GM12801 (cell line): ENCODE results near the gene ACOT7.

Experiments
- CTCF ChIP-seq: IDR thresholded peaks from one replicate; pipeline ENCODE4 v1.5.1; 2011; ENCODE audit warnings: control low read depth; ENCODE audit not compliant: insufficient read length; ENCODE audit errors: extremely low read depth

ACOT7 gene

DNA sequence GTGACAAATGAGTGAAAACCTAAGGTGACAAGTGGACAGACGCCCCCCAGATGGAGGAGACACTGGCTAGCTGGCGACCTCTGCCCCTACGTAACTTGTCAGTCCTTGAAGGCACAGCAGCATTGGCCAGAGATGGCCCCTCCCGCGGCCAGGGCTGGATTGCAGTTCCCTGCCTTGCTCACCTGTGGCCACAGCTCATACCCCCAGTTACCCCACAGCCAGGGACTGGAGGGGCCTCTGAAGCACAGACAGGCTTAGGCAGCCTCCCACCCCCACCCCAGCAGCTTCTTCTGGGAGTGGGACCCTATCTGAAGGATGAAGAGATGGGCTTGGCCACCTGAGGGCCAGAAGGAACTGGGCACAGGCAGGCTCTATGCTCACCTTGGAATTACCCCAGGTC, 145.9 kb downstream of the ACOT7 start:
- TF ChIP-seq CTCF = no peak

DNA sequence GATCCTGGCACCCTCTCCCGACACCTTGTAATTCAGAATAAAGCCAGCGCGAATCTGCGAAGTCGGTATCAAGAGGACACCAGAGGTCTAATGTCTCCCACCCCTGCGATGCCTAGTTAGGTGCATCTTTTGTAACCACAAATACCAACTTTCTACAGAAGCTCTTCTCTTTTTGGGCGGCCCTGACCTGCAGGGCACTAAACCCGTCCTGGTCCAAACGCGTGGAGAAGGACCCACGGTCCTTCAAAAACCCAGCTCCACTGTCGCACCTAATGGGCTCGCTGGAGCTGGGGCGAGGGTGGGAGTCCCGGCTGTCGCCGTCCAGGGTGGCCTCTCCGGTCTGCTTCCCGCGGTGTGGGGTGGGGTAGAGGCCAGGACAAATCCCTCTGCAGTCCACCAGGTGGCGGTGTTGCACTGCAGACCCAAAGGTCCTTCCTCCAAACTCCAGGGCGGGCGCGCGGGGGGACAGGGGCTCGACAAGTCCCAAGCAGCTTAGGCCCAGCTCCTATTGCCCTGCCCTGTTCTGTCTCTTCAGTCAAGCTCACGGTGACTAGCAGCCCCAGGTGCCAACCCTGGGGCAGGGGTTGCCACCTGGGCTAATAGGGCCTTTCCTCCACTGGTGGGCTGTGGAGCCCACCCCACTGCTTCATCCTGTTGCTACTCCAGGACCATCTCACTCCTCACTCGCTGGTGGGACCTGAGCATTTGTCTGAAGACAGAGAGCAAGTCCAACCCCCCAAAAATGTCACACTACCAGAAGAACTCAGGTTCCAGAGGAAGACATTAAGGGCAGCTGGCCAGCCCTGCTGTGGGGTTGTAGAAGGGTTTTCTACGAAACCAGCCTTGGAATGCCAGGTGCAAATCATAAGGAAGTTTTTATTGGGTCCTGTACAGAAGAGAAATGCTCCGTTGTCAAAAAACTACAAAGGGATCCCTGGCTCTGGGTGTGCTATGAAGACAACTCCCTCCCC, 146.8 kb downstream of the ACOT7 start:
- TF ChIP-seq CTCF = no peak

DNA sequence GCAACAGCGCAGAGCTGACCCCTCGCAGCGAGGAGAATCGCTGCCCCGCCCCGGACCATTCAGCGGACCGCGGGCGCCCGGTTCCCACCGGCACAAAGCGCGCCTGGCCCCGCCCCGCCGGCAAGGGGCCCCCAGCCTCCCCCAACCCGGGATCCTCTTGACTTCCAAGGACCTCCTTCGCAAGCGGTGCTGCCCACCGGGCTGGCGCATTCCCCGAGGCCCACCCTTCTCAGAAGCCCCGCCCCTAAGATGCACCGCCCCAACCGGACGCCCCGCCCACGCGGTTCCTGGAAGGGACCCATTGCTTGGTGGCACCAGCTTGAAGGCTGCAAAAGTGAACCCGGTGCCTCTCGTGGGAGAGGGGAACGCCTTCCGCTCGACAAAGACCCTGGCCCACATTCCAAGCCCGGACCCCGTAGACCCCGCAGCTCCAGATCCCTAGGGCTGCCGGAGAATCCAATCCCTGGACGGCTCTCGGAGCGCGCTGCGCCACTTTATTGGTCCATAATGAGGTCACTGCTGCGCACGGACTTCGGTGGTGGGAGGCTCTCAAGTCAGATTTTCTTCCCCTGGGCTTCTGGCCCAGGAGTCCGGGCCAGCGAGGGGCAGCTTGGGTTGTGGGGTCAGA, 147.6 kb downstream of the ACOT7 start:
- TF ChIP-seq CTCF = no peak

GRCh38 chr1:6245086-6245868, 148.3 kb downstream of the ACOT7 start:
- no peak for TF ChIP-seq CTCF

GRCh38 chr1:6244401-6245049, 149.0 kb downstream of the ACOT7 start:
- no peak for TF ChIP-seq CTCF

GRCh38 chr1:6243993-6244392, 149.6 kb downstream of the ACOT7 start, which contains the start of gene HES3:
Gene HES3, plus strand, starts transcription at chr1:6244179. Its CDS starts 187 bp downstream, at chr1:6244366.
- TF ChIP-seq CTCF = no peak
